ENCODE data around the gene ERGIC3.
A peak's percentile ranks its signal among the peaks of the same experiment; 100 is the strongest.

DNA sequence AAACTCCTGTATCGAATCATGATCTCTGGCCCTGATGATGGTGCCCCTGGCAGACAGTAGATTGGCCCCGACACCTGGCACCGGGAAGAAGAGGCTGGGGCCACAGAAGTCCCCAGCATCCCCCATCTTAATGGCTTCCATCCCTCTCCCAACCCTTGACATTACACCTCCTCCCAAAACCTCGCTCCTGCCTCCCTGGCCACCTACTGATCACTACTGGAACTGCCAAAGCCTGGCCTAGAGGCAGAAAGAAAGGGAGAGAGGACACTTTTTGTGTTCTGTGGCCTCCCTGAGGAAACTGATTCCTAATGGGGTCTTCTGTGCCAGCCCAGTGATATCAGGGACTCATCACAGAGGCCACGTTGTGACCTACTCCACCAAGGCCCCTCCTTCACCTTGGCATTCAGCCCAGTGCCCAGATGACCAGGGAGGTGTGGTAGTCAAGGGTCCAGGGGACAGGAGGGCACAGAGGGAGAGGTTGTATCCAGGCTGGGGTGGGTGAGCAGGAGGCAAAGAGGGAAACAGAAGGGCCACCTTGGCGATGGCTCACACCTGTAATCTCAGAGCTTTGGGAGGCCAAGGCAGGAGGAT lies 18.5 kb upstream of the ERGIC3 start:
- TF ChIP-seq, protein P1, sequence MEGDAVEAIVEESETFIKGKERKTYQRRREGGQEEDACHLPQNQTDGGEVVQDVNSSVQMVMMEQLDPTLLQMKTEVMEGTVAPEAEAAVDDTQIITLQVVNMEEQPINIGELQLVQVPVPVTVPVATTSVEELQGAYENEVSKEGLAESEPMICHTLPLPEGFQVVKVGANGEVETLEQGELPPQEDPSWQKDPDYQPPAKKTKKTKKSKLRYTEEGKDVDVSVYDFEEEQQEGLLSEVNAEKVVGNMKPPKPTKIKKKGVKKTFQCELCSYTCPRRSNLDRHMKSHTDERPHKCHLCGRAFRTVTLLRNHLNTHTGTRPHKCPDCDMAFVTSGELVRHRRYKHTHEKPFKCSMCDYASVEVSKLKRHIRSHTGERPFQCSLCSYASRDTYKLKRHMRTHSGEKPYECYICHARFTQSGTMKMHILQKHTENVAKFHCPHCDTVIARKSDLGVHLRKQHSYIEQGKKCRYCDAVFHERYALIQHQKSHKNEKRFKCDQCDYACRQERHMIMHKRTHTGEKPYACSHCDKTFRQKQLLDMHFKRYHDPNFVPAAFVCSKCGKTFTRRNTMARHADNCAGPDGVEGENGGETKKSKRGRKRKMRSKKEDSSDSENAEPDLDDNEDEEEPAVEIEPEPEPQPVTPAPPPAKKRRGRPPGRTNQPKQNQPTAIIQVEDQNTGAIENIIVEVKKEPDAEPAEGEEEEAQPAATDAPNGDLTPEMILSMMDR (conservative IDR thresholded peaks at IDR 0.05 in 1 of 2, IDR thresholded peaks at IDR 0.05 in 1 of 2; ENCODE audit: extremely low read depth in 1 of 2, insufficient read depth in 1 of 2, low read depth in 1 of 2, low read length in 2 of 2), result peak; percentile 66 to 74
- TF ChIP-seq EZH2 (IDR thresholded peaks at IDR 0.05; ENCODE audit: borderline replicate concordance, low read length), result no peak
